Erythroblast (primary cell): ENCODE measurements around the gene BSPRY.

Experiments
- GATA1 ChIP-seq: IDR thresholded peaks from 2 replicates; pipeline ENCODE4 v1.6.1; 2011; ENCODE audit warnings: low read depth, mild to moderate bottlenecking, control low read depth, low read length, moderate library complexity
- POLR2A ChIP-seq: IDR thresholded peaks from 2 replicates; pipeline ENCODE4 v1.6.1; 2011; ENCODE audit warnings: mild to moderate bottlenecking, low read length

- TF ChIP-seq POLR2A (no peak), GATA1 (no peak)
Observed at GRCh38 chr9:113345190-113345589, 4.2 kb upstream of the BSPRY start.
